Keratinocyte (primary cell): ENCODE measurements around the gene COL8A1. TPM values are rescaled to one million over a fixed set of nuclear protein-coding genes. Genes with fewer than 3 reads are reported as not detected.

Experiments
- DNase-seq: peaks from one replicate; pipeline ENCODE4 v3.0.0-alpha.2; 2011; ENCODE audit warnings: low read depth, missing footprints, low spot score
- FAIRE-seq: peaks from 2 replicates; lab custom pipeline; 2011; peaks lifted over from hg19 to GRCh38; lab: Jason Lieb, UNC
- H2AFZ ChIP-seq: 2 replicates; pipeline ENCODE4 v1.6.0; 2012; ENCODE audit warnings: low read length, control low read depth, inconsistent platforms; ENCODE audit not compliant: control insufficient read depth
- H3K27ac ChIP-seq: 2 replicates; pipeline ENCODE4 v1.5.1; 2011; ENCODE audit warnings: low read length; ENCODE audit not compliant: control insufficient read depth, insufficient read depth
- H3K27me3 ChIP-seq: 3 replicates; pipeline ENCODE4 v1.6.0; 2011; ENCODE audit warnings: low read length; ENCODE audit not compliant: control insufficient read depth, insufficient read depth; ENCODE audit errors: extremely low read depth
- H3K36me3 ChIP-seq, 2 experiments: 2 replicates in 1 of 2; 3 replicates in 1 of 2; pipeline ENCODE4 v1.5.1; 2011; ENCODE audit warnings: low read length in 2 of 2, mild to moderate bottlenecking in 1 of 2; ENCODE audit not compliant: control insufficient read depth in 2 of 2, insufficient read depth in 2 of 2; ENCODE audit errors: extremely low read depth in 1 of 2
- H3K4me1 ChIP-seq: 3 replicates; pipeline ENCODE4 v1.5.1; 2011; ENCODE audit warnings: low read length; ENCODE audit not compliant: control insufficient read depth, insufficient read depth; ENCODE audit errors: extremely low read depth
- H3K4me2 ChIP-seq: 3 replicates; pipeline ENCODE4 v1.6.0; 2011; ENCODE audit warnings: low read depth, low read length; ENCODE audit not compliant: control insufficient read depth, insufficient read depth; ENCODE audit errors: extremely low read depth
- H3K4me3 ChIP-seq, 3 experiments: fragments of 200-600 bp in 1 of 3; sonication (generic) in 1 of 3; 2 replicates in 2 of 3; 3 replicates in 1 of 3; pipeline ENCODE4 v1.5.1; 2011 to 2016; ENCODE audit warnings: low read length in 3 of 3, mild to moderate bottlenecking in 3 of 3, control low read depth in 2 of 3, inconsistent platforms in 1 of 3, low read depth in 1 of 3, mixed read lengths in 1 of 3, mixed run types in 1 of 3, moderate library complexity in 1 of 3; ENCODE audit not compliant: control insufficient read depth in 2 of 3, insufficient read depth in 2 of 3; ENCODE audit errors: extremely low read depth in 1 of 3
- H3K79me2 ChIP-seq: 2 replicates; pipeline ENCODE4 v1.6.0; 2012; ENCODE audit warnings: low read length; ENCODE audit not compliant: control insufficient read depth, insufficient read depth
- H3K9ac ChIP-seq: 3 replicates; pipeline ENCODE4 v1.6.0; 2011; ENCODE audit warnings: low read length; ENCODE audit not compliant: control insufficient read depth, insufficient read depth; ENCODE audit errors: extremely low read depth
- H3K9me1 ChIP-seq: 3 replicates; pipeline ENCODE4 v1.6.0; 2011; ENCODE audit warnings: low read length; ENCODE audit not compliant: control insufficient read depth, insufficient read depth; ENCODE audit errors: extremely low read depth
- H3K9me3 ChIP-seq: 2 replicates; pipeline ENCODE4 v1.5.1; 2012; ENCODE audit warnings: low read depth, low read length; ENCODE audit not compliant: control insufficient read depth
- H4K20me1 ChIP-seq: 3 replicates; pipeline ENCODE4 v1.6.0; 2011; ENCODE audit warnings: low read length; ENCODE audit not compliant: control insufficient read depth, insufficient read depth; ENCODE audit errors: extremely low read depth
- EZH2 ChIP-seq: IDR thresholded peaks from one replicate; pipeline ENCODE4 v1.6.1; 2012; ENCODE audit warnings: inconsistent platforms, mild to moderate bottlenecking, low read length, moderate library complexity
- dilution Hi-C: fragments of 300-500 bp; cut with MboI; formaldehyde crosslinking; loops from one replicate; pipeline ENCODE4 v1.7.0; 2020; ENCODE audit warnings: low sequenced_read_pairs; ENCODE audit not compliant: extremely low pct_ligation_motif_present
- polyA plus RNA-seq, 5 experiments: library from polyadenylated mRNA; depleted of rRNA in 3 of 5; stranded (reverse) in 3 of 5; stranded (forward) in 1 of 5; unstranded in 1 of 5; fragments of >200 nt; gene quantifications; 1 replicate in 1 of 5; 2 replicates in 3 of 5; 3 replicates in 1 of 5; pipeline versions ENCODE4 v1.2.1 to v1.2.3, GENCODE V29; 2011 to 2012; ENCODE audit warnings: missing spikeins in 2 of 5, low read depth in 1 of 5, low replicate concordance in 1 of 5
- TF ChIP-seq, protein P1 (sequence below), 3 experiments: IDR thresholded peaks in 1 of 3; conservative IDR thresholded peaks in 1 of 3; optimal IDR thresholded peaks in 1 of 3; 2 replicates in 2 of 3; 3 replicates in 1 of 3; pipeline versions ENCODE3 to v1.5.1; 2011; ENCODE audit warnings: low read length in 3 of 3, mild to moderate bottlenecking in 3 of 3, moderate library complexity in 2 of 3, control low read depth in 1 of 3, inconsistent platforms in 1 of 3; ENCODE audit not compliant: insufficient read depth in 2 of 3; ENCODE audit errors: extremely low read depth in 1 of 3

COL8A1 gene
- polyA plus RNA-seq, 1 donor (not counting 4 experiments of a cell fraction or from before 2014, with no cell fraction given): 102 TPM

GRCh38 chr3:99644017-99644416, 5.6 kb downstream of the COL8A1 start:
- dilution Hi-C loops: no loop called here
- Histone ChIP-seq H2AFZ (no peak overlapping the region), H3K27me3 (no peaks in the 10 kb centered on the region), H3K36me3 (peaks cover 0 to 3% of the 10 kb centered on the region in 2 experiments), H4K20me1 (no peaks in the 10 kb centered on the region), H3K79me2 (peaks cover 83% of the 10 kb centered on the region), H3K4me3 (no peak overlapping the region), H3K9me1 (peaks cover 2% of the 10 kb centered on the region), H3K9ac (no peak overlapping the region), H3K4me2 (no peak overlapping the region), H3K4me1 (peaks cover 52% of the 10 kb centered on the region), H3K9me3 (no peaks in the 10 kb centered on the region), H3K27ac (no peak overlapping the region)
- no peak for FAIRE-seq
- DNase-seq: no peak
- no peak for TF ChIP-seq EZH2
- TF ChIP-seq, protein P1, sequence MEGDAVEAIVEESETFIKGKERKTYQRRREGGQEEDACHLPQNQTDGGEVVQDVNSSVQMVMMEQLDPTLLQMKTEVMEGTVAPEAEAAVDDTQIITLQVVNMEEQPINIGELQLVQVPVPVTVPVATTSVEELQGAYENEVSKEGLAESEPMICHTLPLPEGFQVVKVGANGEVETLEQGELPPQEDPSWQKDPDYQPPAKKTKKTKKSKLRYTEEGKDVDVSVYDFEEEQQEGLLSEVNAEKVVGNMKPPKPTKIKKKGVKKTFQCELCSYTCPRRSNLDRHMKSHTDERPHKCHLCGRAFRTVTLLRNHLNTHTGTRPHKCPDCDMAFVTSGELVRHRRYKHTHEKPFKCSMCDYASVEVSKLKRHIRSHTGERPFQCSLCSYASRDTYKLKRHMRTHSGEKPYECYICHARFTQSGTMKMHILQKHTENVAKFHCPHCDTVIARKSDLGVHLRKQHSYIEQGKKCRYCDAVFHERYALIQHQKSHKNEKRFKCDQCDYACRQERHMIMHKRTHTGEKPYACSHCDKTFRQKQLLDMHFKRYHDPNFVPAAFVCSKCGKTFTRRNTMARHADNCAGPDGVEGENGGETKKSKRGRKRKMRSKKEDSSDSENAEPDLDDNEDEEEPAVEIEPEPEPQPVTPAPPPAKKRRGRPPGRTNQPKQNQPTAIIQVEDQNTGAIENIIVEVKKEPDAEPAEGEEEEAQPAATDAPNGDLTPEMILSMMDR (optimal IDR thresholded peaks at IDR 0.05 in 1 of 3, IDR thresholded peaks at IDR 0.05 in 1 of 3, conservative IDR thresholded peaks at IDR 0.05 in 1 of 3; ENCODE audit: extremely low read depth in 1 of 3, insufficient read depth in 2 of 3, low read length in 3 of 3): no peak

DNA sequence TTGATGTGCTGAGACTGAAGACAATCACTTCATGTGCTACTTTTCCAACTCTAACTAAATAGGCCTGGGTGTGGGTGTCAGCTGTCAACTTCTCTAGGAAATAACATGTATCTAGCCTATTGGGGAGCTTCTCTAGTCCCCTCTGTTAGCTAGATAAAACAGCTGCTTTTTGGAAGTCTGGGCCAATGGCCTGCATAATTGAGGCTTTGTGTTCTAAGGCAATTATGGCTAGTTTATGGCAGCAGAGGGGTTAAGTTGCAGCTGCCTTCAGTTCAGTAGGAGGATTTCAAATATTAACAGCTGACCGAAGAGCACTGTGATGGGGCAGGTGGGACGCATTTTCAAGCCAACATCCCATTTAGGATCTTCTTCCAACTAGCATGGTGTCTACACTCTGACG, 6.4 kb downstream of the COL8A1 start:
- H3K9me1 ChIP-seq: peaks cover 2% of the 10 kb centered on the region
- no peak overlapping the region for H3K4me3 ChIP-seq
- H3K36me3 ChIP-seq: peaks cover 0 to 3% of the 10 kb centered on the region in 2 experiments
- FAIRE-seq (no peak), DNase-seq (no peak)
- no peak overlapping the region for H3K27ac ChIP-seq
- no peak for TF ChIP-seq EZH2
- TF ChIP-seq, protein P1 (optimal IDR thresholded peaks at IDR 0.05 in 1 of 3, IDR thresholded peaks at IDR 0.05 in 1 of 3, conservative IDR thresholded peaks at IDR 0.05 in 1 of 3; ENCODE audit: extremely low read depth in 1 of 3, insufficient read depth in 2 of 3, low read length in 3 of 3): no peak
- dilution Hi-C loops: no loop called here
- no peak overlapping the region for H2AFZ ChIP-seq
- no peaks in the 10 kb centered on the region for H4K20me1 ChIP-seq
- H3K79me2 ChIP-seq: peaks cover 80% of the 10 kb centered on the region
- peaks cover 47% of the 10 kb centered on the region for H3K4me1 ChIP-seq
- H3K9me3 ChIP-seq: no peaks in the 10 kb centered on the region
- peak overlapping the region; percentile 85 for H3K4me2 ChIP-seq
- no peaks in the 10 kb centered on the region for H3K27me3 ChIP-seq
- H3K9ac ChIP-seq: no peak overlapping the region
